IMR-90 (cell line): ENCODE measurements around the gene DNAJC30. TPM values are rescaled to one million over a fixed set of nuclear protein-coding genes. Genes with fewer than 3 reads are reported as not detected.

Experiments
- ATAC-seq: fragments of 200-7000 bp; cut with Tn5 transposase; 2 replicates; pipeline ENCODE4 v1.9.1; 2020; ENCODE audit warnings: low read depth, mild to moderate bottlenecking, moderate library complexity
- BruUV-seq: library from RNA; stranded (reverse); fragments of 400-500 nt; replicated peaks from 2 replicates; lab custom pipeline; 2021; lab: Mats Ljungman, UMichigan
- CTCF ChIA-PET: fragments of 300-600 bp; formaldehyde crosslinking; extraction: SDS; loops from one replicate; lab custom pipeline; 2021; ENCODE audit warnings: antibody characterized with exemption; lab: Yijun Ruan, JAX
- POLR2A ChIA-PET: fragments of 300-600 bp; sonication (Branson Sonifier 250); formaldehyde crosslinking; loops from one replicate; lab custom pipeline; 2022; ENCODE audit warnings: antibody characterized with exemption; ENCODE audit not compliant: unreplicated experiment; lab: Charles Lee
- DNase-seq: peaks from one replicate; pipeline ENCODE4 v3.0.0; 2013
- H2AFZ ChIP-seq: replicated peaks from 2 replicates; pipeline ENCODE3; 2013; ENCODE audit warnings: low read length, mild to moderate bottlenecking; ENCODE audit not compliant: poor library complexity
- H2AK5ac ChIP-seq: 2 replicates; pipeline ENCODE4 v1.6.1; 2013; ENCODE audit warnings: low read depth, low read length, inconsistent platforms
- H2AK9ac ChIP-seq: replicated peaks from 2 replicates; pipeline ENCODE3; 2013; ENCODE audit warnings: mild to moderate bottlenecking, low read depth, low read length, moderate library complexity; ENCODE audit not compliant: poor library complexity
- H2BK120ac ChIP-seq: 2 replicates; pipeline ENCODE4 v1.6.1; 2013; ENCODE audit warnings: low read depth, low read length, inconsistent platforms
- H2BK15ac ChIP-seq: 3 replicates; pipeline ENCODE4 v1.6.1; 2013; ENCODE audit warnings: low read depth, low read length, inconsistent platforms
- H2BK20ac ChIP-seq: 2 replicates; pipeline ENCODE4 v1.6.1; 2013; ENCODE audit warnings: low read depth, mild to moderate bottlenecking, inconsistent platforms, low read length, moderate library complexity
- H2BK5ac ChIP-seq: 2 replicates; pipeline ENCODE4 v1.6.1; 2013; ENCODE audit warnings: mild to moderate bottlenecking, low read depth, low read length, inconsistent platforms; ENCODE audit not compliant: poor library complexity, severe bottlenecking
- H3K14ac ChIP-seq: replicated peaks from 2 replicates; pipeline ENCODE4 v1.6.1; 2013; ENCODE audit warnings: low read depth, low read length, inconsistent platforms
- H3K18ac ChIP-seq: 2 replicates; pipeline ENCODE4 v1.6.1; 2013; ENCODE audit warnings: low read depth, low read length, control low read depth
- H3K23ac ChIP-seq: 2 replicates; pipeline ENCODE4 v1.6.1; 2013; ENCODE audit warnings: low read depth, low read length, inconsistent platforms
- H3K27ac ChIP-seq: 2 replicates; pipeline ENCODE4 v1.5.1; 2013; ENCODE audit warnings: mild to moderate bottlenecking, control low read depth, low read length; ENCODE audit not compliant: insufficient read depth
- H3K27me3 ChIP-seq: 2 replicates; pipeline ENCODE4 v1.6.1; 2013; ENCODE audit warnings: low read length; ENCODE audit not compliant: control insufficient read depth, insufficient read depth
- H3K36me3 ChIP-seq: 2 replicates; pipeline ENCODE4 v1.6.1; 2013; ENCODE audit warnings: low read length, mixed read lengths; ENCODE audit not compliant: control insufficient read depth, insufficient read depth
- H3K4ac ChIP-seq: 2 replicates; pipeline ENCODE4 v1.6.1; 2013; ENCODE audit warnings: low read depth, low read length, inconsistent platforms
- H3K4me1 ChIP-seq: 2 replicates; pipeline ENCODE4 v1.6.1; 2013; ENCODE audit warnings: low read length, mixed read lengths; ENCODE audit not compliant: control insufficient read depth, insufficient read depth
- H3K4me2 ChIP-seq: 2 replicates; pipeline ENCODE4 v1.6.1; 2013; ENCODE audit warnings: low read depth, mild to moderate bottlenecking, control low read depth, low read length, moderate library complexity
- H3K4me3 ChIP-seq: 2 replicates; pipeline ENCODE4 v1.5.1; 2013; ENCODE audit warnings: low read depth, mild to moderate bottlenecking, control low read depth, low read length, moderate library complexity; ENCODE audit not compliant: insufficient read depth
- H3K56ac ChIP-seq: 2 replicates; pipeline ENCODE4 v1.6.1; 2013; ENCODE audit warnings: low read length, inconsistent platforms; ENCODE audit not compliant: insufficient read depth; ENCODE audit errors: extremely low read depth
- H3K79me1 ChIP-seq, 2 experiments: 2 replicates each; pipeline ENCODE4 v1.6.1; 2013; ENCODE audit warnings: low read length in 2 of 2, inconsistent platforms in 1 of 2, low read depth in 1 of 2
- H3K9ac ChIP-seq: 2 replicates; pipeline ENCODE4 v1.6.1; 2013; ENCODE audit warnings: low read depth, low read length, control low read depth
- H3K9me1 ChIP-seq: 2 replicates; pipeline ENCODE4 v1.6.1; 2013; ENCODE audit warnings: low read length, inconsistent platforms; ENCODE audit not compliant: insufficient read depth
- H3K9me3 ChIP-seq: 2 replicates; pipeline ENCODE4 v1.6.1; 2013; ENCODE audit warnings: low read length; ENCODE audit not compliant: control insufficient read depth, insufficient read depth
- H4K20me1 ChIP-seq: 2 replicates; pipeline ENCODE4 v1.6.1; 2013; ENCODE audit warnings: low read length, inconsistent platforms; ENCODE audit not compliant: insufficient read depth
- H4K5ac ChIP-seq: 2 replicates; pipeline ENCODE4 v1.6.1; 2013; ENCODE audit warnings: mild to moderate bottlenecking, low read depth, low read length, control low read depth
- H4K8ac ChIP-seq, 2 experiments: 2 replicates each; pipeline ENCODE4 v1.6.1; 2013; ENCODE audit warnings: low read depth in 2 of 2, low read length in 2 of 2, control low read depth in 1 of 2, inconsistent platforms in 1 of 2
- H4K91ac ChIP-seq: 2 replicates; pipeline ENCODE4 v1.6.1; 2013; ENCODE audit warnings: low read depth, low read length, inconsistent platforms; ENCODE audit not compliant: insufficient read depth
- CEBPB ChIP-seq: IDR thresholded peaks from 2 replicates; pipeline ENCODE4 v1.6.1; 2012; ENCODE audit warnings: low read depth, low read length, improper control_type of control experiment
- CHD1 ChIP-seq: IDR thresholded peaks from 2 replicates; pipeline ENCODE4 v1.6.1; 2012; ENCODE audit warnings: low read depth, low read length, improper control_type of control experiment
- FOS ChIP-seq: fragments of 150-350 bp; IDR thresholded peaks from 2 replicates; pipeline ENCODE4 v1.6.1; 2016; ENCODE audit warnings: low read depth, low read length
- MXI1 ChIP-seq: IDR thresholded peaks from 2 replicates; pipeline ENCODE4 v1.6.1; 2012; ENCODE audit warnings: low read depth, mild to moderate bottlenecking, low read length, moderate library complexity, borderline replicate concordance
- POLR2A ChIP-seq: IDR thresholded peaks from 2 replicates; pipeline ENCODE4 v1.6.1; 2012; ENCODE audit warnings: mild to moderate bottlenecking, low read depth, low read length
- RCOR1 ChIP-seq: IDR thresholded peaks from 2 replicates; pipeline ENCODE4 v1.6.1; 2012; ENCODE audit warnings: mild to moderate bottlenecking, low read length, improper control_type of control experiment; ENCODE audit not compliant: insufficient replicate concordance
- SMC3 ChIP-seq: fragments of 150-350 bp; IDR thresholded peaks from 2 replicates; pipeline ENCODE4 v1.6.1; 2016; ENCODE audit warnings: low read depth, mild to moderate bottlenecking, antibody characterized with exemption, low read length, moderate library complexity
- WGBS, 2 experiments: methylation state at CpG; one replicate each; pipeline versions ENCODE4 v1.1.5 to v1.1.7; 2013; ENCODE audit warnings: missing lambda C conversion rate in 2 of 2; ENCODE audit not compliant: insufficient read length in 1 of 2; ENCODE audit errors: extremely low coverage in 2 of 2; 5-methylcytosine and 5-hydroxymethylcytosine counted together
- dilution Hi-C: fragments of 300-500 bp; cut with HindIII; formaldehyde crosslinking; loops from one replicate; pipeline ENCODE4 v1.14.3; 2018; ENCODE audit warnings: low sequenced_read_pairs; ENCODE audit not compliant: unreplicated experiment
- in situ Hi-C: fragments of 300-500 bp; cut with MboI; formaldehyde crosslinking; loops from 3 replicates; pipeline ENCODE4 v1.14.3; 2019; ENCODE audit warnings: low sequenced_read_pairs, inconsistent platforms, mixed read lengths
- intact Hi-C: fragments of 100-400 bp; cut with micrococcal nuclease; formaldehyde crosslinking; loops from 2 replicates; pipeline ENCODE4 v1.10.0; 2022
- polyA plus RNA-seq, 3 experiments: library from polyadenylated mRNA; depleted of rRNA; stranded (reverse); fragments of >200 nt; gene quantifications; 2 replicates each; pipeline ENCODE4 v1.2.3, GENCODE V29; 2012; ENCODE audit warnings: low replicate concordance in 1 of 3
- total RNA-seq: library from RNA; depleted of rRNA; stranded (reverse); fragments of >200 nt; gene quantifications from 2 replicates; pipeline ENCODE4 v1.2.3, GENCODE V29; 2012

DNAJC30 gene
- total and polyA plus RNA-seq, 2 of the 4 experiments (the other 2 are of a cell fraction) = 1.6 to 9.0 TPM

- in situ Hi-C loops = no loop called here
- H3K18ac ChIP-seq = no peak overlapping the region
- H2BK120ac ChIP-seq = no peak overlapping the region
- H3K27ac ChIP-seq = no peak overlapping the region
- H4K8ac ChIP-seq = no peak overlapping the region
- no peaks in the 10 kb centered on the region for H4K20me1 ChIP-seq
- no peak overlapping the region for H2BK5ac ChIP-seq
- dilution Hi-C loops = no loop called here
- H3K14ac ChIP-seq = no peak overlapping the region
- H2BK20ac ChIP-seq = no peak overlapping the region
- WGBS, 2 experiments = 27% methylated on average over 3 of the region's 9 CpGs; no CpG with 5 or more reads in 1 of the 2 experiments
- no peak overlapping the region for H2AFZ ChIP-seq
- H2AK9ac ChIP-seq = no peak overlapping the region
- H3K79me1 ChIP-seq = no peaks in the 10 kb centered on the region
- no peak overlapping the region for H4K91ac ChIP-seq
- H2AK5ac ChIP-seq = no peak overlapping the region
- no peaks in the 10 kb centered on the region for H3K9me3 ChIP-seq
- no peak for TF ChIP-seq CHD1
- no peak for TF ChIP-seq CEBPB
- no peak for TF ChIP-seq SMC3
- no peak for TF ChIP-seq RCOR1
- no peak for TF ChIP-seq FOS
- TF ChIP-seq POLR2A = no peak
- no peak for TF ChIP-seq MXI1
- H3K4ac ChIP-seq = no peak overlapping the region
- no TSS peak for BruUV-seq
- H3K4me2 ChIP-seq = no peak overlapping the region
- H2BK15ac ChIP-seq = no peak overlapping the region
- no peaks in the 10 kb centered on the region; the same call in 1 of the 2 replicates for H3K4me1 ChIP-seq
- no peak overlapping the region for H3K23ac ChIP-seq
- ChIA-PET POLR2A (no interaction called here), CTCF (no interaction called here)
- H3K27me3 ChIP-seq = peaks cover 71% of the 10 kb centered on the region
- H3K56ac ChIP-seq = no peak overlapping the region
- no peak overlapping the region for H3K9ac ChIP-seq
- ATAC-seq (no peak), DNase-seq (no peak)
- intact Hi-C loops = no loop called here
- no peak overlapping the region for H4K5ac ChIP-seq
- no peaks in the 10 kb centered on the region for H3K36me3 ChIP-seq
- H3K9me1 ChIP-seq = no peaks in the 10 kb centered on the region
- H3K4me3 ChIP-seq = no peak overlapping the region
These were observed 33.7 kb downstream of the DNAJC30 start for GRCh38 chr7:73649576-73649975.
